Heart left ventricle (tissue), 13 donors: Measurements from ENCODE around the gene TEX13B.

ENCODE experiments used
- CTCF ChIP-seq, 12 donors: fragments of 200-600 bp; sonication (generic) in 4 of 12; IDR thresholded peaks; one replicate each; pipeline versions ENCODE4 v1.5.0 to v1.8.0; 2018 to 2022; ENCODE audit warnings: antibody characterized with exemption in 12 of 12, mild to moderate bottlenecking in 5 of 12
- POLR2A ChIP-seq, 2 donors: fragments of 450-650 bp; IDR thresholded peaks; one replicate each; pipeline ENCODE4 v1.6.1; 2017; ENCODE audit warnings: antibody characterized with exemption in 2 of 2, mild to moderate bottlenecking in 2 of 2, moderate library complexity in 2 of 2
- donor health status: ischemic (EF 13 %, LVEDD 7.1; RV severe dilation, severe dysfunction).
- donor health status: DM: no; HTN: yes; CAD: no.
- donor health status: DM: no; HTN: no; CAD: no.
- donor health status: ischemic (EF 25% LVEDD 6.9; RV normal size, moderate dysfunction).
- donor health status: ischemic (EF 25% LVEDD 5.7; RV mildly dilated, moderate dysfunction).
- donor health status: ischemic (EF 35%, LVEDD 5.7; RV mildly dilated, moderate dysfunction).
- donor health status: nonischemic (EF 11% LVEDD 7.7; RV severe dilation, severe dysfunction).
- donor health status: DM: yes; HTN: yes; CAD: no.
- donor health status: PGD.
- donor health status: ischemic (EF 29% LVEDD 5.4; RV normal size, mild dysfunction).
- donor health status: nonischemic (EF 23%, LVEDD 6.1; RV moderate dilation, normal function).

GRCh38 chrX:107935664-107936433 lies 46.3 kb downstream of the TEX13B start:
- TF ChIP-seq CTCF (IDR thresholded peaks at IDR 0.05): no peak
- no peak for TF ChIP-seq POLR2A (IDR thresholded peaks at IDR 0.05)
